SKM-1 (cell line): ENCODE data around the gene RAD23A.

Experiments used
- DNase-seq: peaks from one replicate; lab custom pipeline; 2025; ENCODE audit not compliant: unreplicated experiment; lab: John Stamatoyannopoulos, UW

RAD23A gene

GRCh38 chr19:13001502-13002165 is 56.0 kb downstream of the RAD23A start:
- DNase-seq, result no peak

DNA sequence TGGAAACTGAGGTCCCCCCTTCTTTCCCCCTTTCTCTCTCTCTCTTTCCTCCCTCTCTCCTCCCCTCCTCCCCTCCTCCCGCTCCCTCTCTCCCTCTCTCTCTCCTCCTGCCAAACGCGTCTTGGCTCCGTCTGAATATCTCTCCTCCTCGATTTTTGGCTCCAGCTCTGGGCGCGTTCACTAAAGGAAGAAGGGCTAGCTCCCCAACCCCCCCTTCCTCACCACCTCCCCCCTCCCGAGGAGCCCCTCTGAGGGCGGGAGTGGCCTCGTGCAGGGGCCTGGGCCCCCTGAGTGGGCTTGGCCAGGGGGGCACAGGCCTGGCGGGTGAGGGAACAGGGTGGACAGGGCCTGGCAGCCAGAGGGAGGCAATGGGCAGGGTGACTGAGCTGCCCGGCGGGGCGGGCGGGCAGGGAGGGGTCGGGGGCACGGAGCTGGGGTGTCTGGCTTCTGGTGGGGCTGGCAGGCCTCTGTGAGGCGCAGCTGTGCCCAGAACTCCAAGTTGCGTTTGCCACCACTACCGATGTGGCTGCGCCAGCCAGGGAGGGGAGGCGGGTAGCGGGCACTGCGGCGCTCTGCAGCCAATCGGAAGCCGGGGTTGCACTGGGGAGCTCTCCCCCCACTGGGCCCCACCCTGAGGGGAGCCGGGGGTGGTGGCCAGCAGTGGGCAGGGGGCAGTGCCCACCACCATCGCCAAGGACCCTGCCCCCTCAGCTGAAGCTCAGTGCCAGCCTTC is 56.7 kb downstream of the RAD23A start:
- DNase-seq, result no peak

DNA sequence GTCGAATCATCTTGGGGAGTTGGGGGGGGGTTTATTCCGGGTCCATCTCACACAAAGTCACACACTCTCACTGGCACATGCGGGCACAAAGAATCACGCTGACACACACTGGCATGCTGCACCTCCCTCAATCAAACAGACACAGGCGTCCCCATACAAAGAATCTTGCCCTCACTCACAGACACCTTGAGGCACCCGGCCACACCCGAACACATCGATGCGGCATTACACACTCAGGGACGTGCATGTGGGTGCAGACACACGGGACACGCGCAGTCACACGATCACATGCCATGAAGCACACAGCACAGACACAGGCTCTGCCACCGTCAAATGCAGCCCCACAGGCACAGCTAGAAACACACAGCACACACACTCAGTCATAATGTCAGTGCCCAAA is 57.4 kb downstream of the RAD23A start:
- DNase-seq, result no peak
